IMR-90 (cell line): ENCODE measurements around the gene CADM2. TPM values are rescaled to one million over a fixed set of nuclear protein-coding genes. Genes with fewer than 3 reads are reported as not detected.

Experiments used
- ATAC-seq: fragments of 200-7000 bp; cut with Tn5 transposase; 2 replicates; pipeline ENCODE4 v1.9.1; 2020; ENCODE audit warnings: low read depth, mild to moderate bottlenecking, moderate library complexity
- BruUV-seq: library from RNA; stranded (reverse); fragments of 400-500 nt; replicated peaks from 2 replicates; lab custom pipeline; 2021; lab: Mats Ljungman, UMichigan
- CTCF ChIA-PET: fragments of 300-600 bp; formaldehyde crosslinking; extraction: SDS; loops from one replicate; lab custom pipeline; 2021; ENCODE audit warnings: antibody characterized with exemption; lab: Yijun Ruan, JAX
- POLR2A ChIA-PET: fragments of 300-600 bp; sonication (Branson Sonifier 250); formaldehyde crosslinking; loops from one replicate; lab custom pipeline; 2022; ENCODE audit warnings: antibody characterized with exemption; ENCODE audit not compliant: unreplicated experiment; lab: Charles Lee
- DNase-seq: peaks from one replicate; pipeline ENCODE4 v3.0.0; 2013
- H2AFZ ChIP-seq: replicated peaks from 2 replicates; pipeline ENCODE3; 2013; ENCODE audit warnings: low read length, mild to moderate bottlenecking; ENCODE audit not compliant: poor library complexity
- H2AK5ac ChIP-seq: 2 replicates; pipeline ENCODE4 v1.6.1; 2013; ENCODE audit warnings: low read depth, low read length, inconsistent platforms
- H2AK9ac ChIP-seq: replicated peaks from 2 replicates; pipeline ENCODE3; 2013; ENCODE audit warnings: mild to moderate bottlenecking, low read depth, low read length, moderate library complexity; ENCODE audit not compliant: poor library complexity
- H2BK120ac ChIP-seq: 2 replicates; pipeline ENCODE4 v1.6.1; 2013; ENCODE audit warnings: low read depth, low read length, inconsistent platforms
- H2BK15ac ChIP-seq: 3 replicates; pipeline ENCODE4 v1.6.1; 2013; ENCODE audit warnings: low read depth, low read length, inconsistent platforms
- H2BK20ac ChIP-seq: 2 replicates; pipeline ENCODE4 v1.6.1; 2013; ENCODE audit warnings: low read depth, mild to moderate bottlenecking, inconsistent platforms, low read length, moderate library complexity
- H2BK5ac ChIP-seq: 2 replicates; pipeline ENCODE4 v1.6.1; 2013; ENCODE audit warnings: mild to moderate bottlenecking, low read depth, low read length, inconsistent platforms; ENCODE audit not compliant: poor library complexity, severe bottlenecking
- H3K14ac ChIP-seq: replicated peaks from 2 replicates; pipeline ENCODE4 v1.6.1; 2013; ENCODE audit warnings: low read depth, low read length, inconsistent platforms
- H3K18ac ChIP-seq: 2 replicates; pipeline ENCODE4 v1.6.1; 2013; ENCODE audit warnings: low read depth, low read length, control low read depth
- H3K23ac ChIP-seq: 2 replicates; pipeline ENCODE4 v1.6.1; 2013; ENCODE audit warnings: low read depth, low read length, inconsistent platforms
- H3K27ac ChIP-seq: 2 replicates; pipeline ENCODE4 v1.5.1; 2013; ENCODE audit warnings: mild to moderate bottlenecking, control low read depth, low read length; ENCODE audit not compliant: insufficient read depth
- H3K27me3 ChIP-seq: 2 replicates; pipeline ENCODE4 v1.6.1; 2013; ENCODE audit warnings: low read length; ENCODE audit not compliant: control insufficient read depth, insufficient read depth
- H3K36me3 ChIP-seq: 2 replicates; pipeline ENCODE4 v1.6.1; 2013; ENCODE audit warnings: low read length, mixed read lengths; ENCODE audit not compliant: control insufficient read depth, insufficient read depth
- H3K4ac ChIP-seq: 2 replicates; pipeline ENCODE4 v1.6.1; 2013; ENCODE audit warnings: low read depth, low read length, inconsistent platforms
- H3K4me1 ChIP-seq: 2 replicates; pipeline ENCODE4 v1.6.1; 2013; ENCODE audit warnings: low read length, mixed read lengths; ENCODE audit not compliant: control insufficient read depth, insufficient read depth
- H3K4me2 ChIP-seq: 2 replicates; pipeline ENCODE4 v1.6.1; 2013; ENCODE audit warnings: low read depth, mild to moderate bottlenecking, control low read depth, low read length, moderate library complexity
- H3K4me3 ChIP-seq: 2 replicates; pipeline ENCODE4 v1.5.1; 2013; ENCODE audit warnings: low read depth, mild to moderate bottlenecking, control low read depth, low read length, moderate library complexity; ENCODE audit not compliant: insufficient read depth
- H3K56ac ChIP-seq: 2 replicates; pipeline ENCODE4 v1.6.1; 2013; ENCODE audit warnings: low read length, inconsistent platforms; ENCODE audit not compliant: insufficient read depth; ENCODE audit errors: extremely low read depth
- H3K79me1 ChIP-seq, 2 experiments: 2 replicates each; pipeline ENCODE4 v1.6.1; 2013; ENCODE audit warnings: low read length in 2 of 2, inconsistent platforms in 1 of 2, low read depth in 1 of 2
- H3K9ac ChIP-seq: 2 replicates; pipeline ENCODE4 v1.6.1; 2013; ENCODE audit warnings: low read depth, low read length, control low read depth
- H3K9me1 ChIP-seq: 2 replicates; pipeline ENCODE4 v1.6.1; 2013; ENCODE audit warnings: low read length, inconsistent platforms; ENCODE audit not compliant: insufficient read depth
- H3K9me3 ChIP-seq: 2 replicates; pipeline ENCODE4 v1.6.1; 2013; ENCODE audit warnings: low read length; ENCODE audit not compliant: control insufficient read depth, insufficient read depth
- H4K20me1 ChIP-seq: 2 replicates; pipeline ENCODE4 v1.6.1; 2013; ENCODE audit warnings: low read length, inconsistent platforms; ENCODE audit not compliant: insufficient read depth
- H4K5ac ChIP-seq: 2 replicates; pipeline ENCODE4 v1.6.1; 2013; ENCODE audit warnings: mild to moderate bottlenecking, low read depth, low read length, control low read depth
- H4K8ac ChIP-seq, 2 experiments: 2 replicates each; pipeline ENCODE4 v1.6.1; 2013; ENCODE audit warnings: low read depth in 2 of 2, low read length in 2 of 2, control low read depth in 1 of 2, inconsistent platforms in 1 of 2
- H4K91ac ChIP-seq: 2 replicates; pipeline ENCODE4 v1.6.1; 2013; ENCODE audit warnings: low read depth, low read length, inconsistent platforms; ENCODE audit not compliant: insufficient read depth
- BHLHE40 ChIP-seq: fragments of 150-350 bp; IDR thresholded peaks from 2 replicates; pipeline ENCODE4 v1.6.1; 2016; ENCODE audit warnings: mild to moderate bottlenecking, low read depth, low read length
- NFE2L2 ChIP-seq: fragments of 150-350 bp; IDR thresholded peaks from 2 replicates; pipeline ENCODE4 v1.6.1; 2016; ENCODE audit warnings: low read depth, mild to moderate bottlenecking, low read length
- WGBS, 2 experiments: methylation state at CpG; one replicate each; pipeline versions ENCODE4 v1.1.5 to v1.1.7; 2013; ENCODE audit warnings: missing lambda C conversion rate in 2 of 2; ENCODE audit not compliant: insufficient read length in 1 of 2; ENCODE audit errors: extremely low coverage in 2 of 2; 5-methylcytosine and 5-hydroxymethylcytosine counted together
- dilution Hi-C: fragments of 300-500 bp; cut with HindIII; formaldehyde crosslinking; loops from one replicate; pipeline ENCODE4 v1.14.3; 2018; ENCODE audit warnings: low sequenced_read_pairs; ENCODE audit not compliant: unreplicated experiment
- in situ Hi-C: fragments of 300-500 bp; cut with MboI; formaldehyde crosslinking; loops from 3 replicates; pipeline ENCODE4 v1.14.3; 2019; ENCODE audit warnings: low sequenced_read_pairs, inconsistent platforms, mixed read lengths
- intact Hi-C: fragments of 100-400 bp; cut with micrococcal nuclease; formaldehyde crosslinking; loops from 2 replicates; pipeline ENCODE4 v1.10.0; 2022
- polyA plus RNA-seq, 3 experiments: library from polyadenylated mRNA; depleted of rRNA; stranded (reverse); fragments of >200 nt; gene quantifications; 2 replicates each; pipeline ENCODE4 v1.2.3, GENCODE V29; 2012; ENCODE audit warnings: low replicate concordance in 1 of 3
- total RNA-seq: library from RNA; depleted of rRNA; stranded (reverse); fragments of >200 nt; gene quantifications from 2 replicates; pipeline ENCODE4 v1.2.3, GENCODE V29; 2012

Gene CADM2
- total and polyA plus RNA-seq, 2 of the 4 experiments (the other 2 are of a cell fraction), result not detected

GRCh38 chr3:85709346-85709892 lies 750.6 kb downstream of the CADM2 start:
- no peak for TF ChIP-seq NFE2L2
- no peak for TF ChIP-seq BHLHE40
- in situ Hi-C loops, result no loop called here
- BruUV-seq, result no TSS peak
- dilution Hi-C loops, result no loop called here
- intact Hi-C loops, result no loop called here
- no peak overlapping the region for H2BK20ac ChIP-seq
- ChIA-PET POLR2A (no interaction called here), CTCF (no interaction called here)
- no peaks in the 10 kb centered on the region for H4K20me1 ChIP-seq
- no peaks in the 10 kb centered on the region for H3K36me3 ChIP-seq
- H2BK120ac ChIP-seq, result no peak overlapping the region
- no peaks in the 10 kb centered on the region for H3K9me1 ChIP-seq
- no peak overlapping the region for H2AK5ac ChIP-seq
- no peaks in the 10 kb centered on the region for H3K4me1 ChIP-seq
- no peaks in the 10 kb centered on the region for H3K79me1 ChIP-seq
- H3K9ac ChIP-seq, result no peak overlapping the region
- H4K8ac ChIP-seq, result no peak overlapping the region
- H2AFZ ChIP-seq, result no peak overlapping the region
- no peak overlapping the region for H4K5ac ChIP-seq
- no peak overlapping the region for H3K23ac ChIP-seq
- no peak overlapping the region for H3K4ac ChIP-seq
- WGBS, 2 experiments, result no CpG with 5 or more reads among the region's 2 CpGs
- no peak for DNase-seq
- no peak overlapping the region for H3K18ac ChIP-seq
- H3K4me3 ChIP-seq, result no peak overlapping the region
- no peak overlapping the region for H2BK15ac ChIP-seq
- H3K14ac ChIP-seq, result no peak overlapping the region
- H2BK5ac ChIP-seq, result no peak overlapping the region
- H3K4me2 ChIP-seq, result no peak overlapping the region
- no peak overlapping the region for H2AK9ac ChIP-seq
- no peaks in the 10 kb centered on the region for H3K27me3 ChIP-seq
- no peak for ATAC-seq
- H3K27ac ChIP-seq, result no peak overlapping the region
- no peak overlapping the region for H3K56ac ChIP-seq
- no peak overlapping the region for H4K91ac ChIP-seq
- no peaks in the 10 kb centered on the region for H3K9me3 ChIP-seq
